ENCODE results near the gene CAMK2N1.

- TF ChIP-seq CTCF (IDR thresholded peaks at IDR 0.05; ENCODE audit: control extremely low read depth in 1 of 3, insufficient read depth in 1 of 3, low read depth in 1 of 3, low read length in 3 of 3) (peak; percentile 34 to 45 (median 36)), POLR2A (IDR thresholded peaks at IDR 0.05; ENCODE audit: control extremely low read depth in 1 of 2, low read depth in 2 of 2, low read length in 2 of 2) (no peak), EZH2 (IDR thresholded peaks at IDR 0.05; ENCODE audit: low read depth, low read length, severe bottlenecking) (no peak), SP2 (IDR thresholded peaks at IDR 0.05; ENCODE audit: low read length) (no peak), MAX (IDR thresholded peaks at IDR 0.05) (peak; percentile 64), EP300 (IDR thresholded peaks at IDR 0.05; ENCODE audit: borderline replicate concordance in 1 of 2, low read depth in 2 of 2, low read length in 2 of 2) (no peak), SIRT6 (IDR thresholded peaks at IDR 0.05; ENCODE audit: low read length) (no peak), SIN3A (conservative IDR thresholded peaks at IDR 0.05 in 1 of 2, IDR thresholded peaks at IDR 0.05 in 1 of 2; ENCODE audit: low read depth in 1 of 2, low read length in 2 of 2) (0 out of 4 replicates have a peak, but pooled peaks of 1 of the 2 experiments have one; percentile 4), CEBPB (IDR thresholded peaks at IDR 0.05; ENCODE audit: low read depth, low read length) (no peak), TEAD4 (IDR thresholded peaks at IDR 0.05; ENCODE audit: low read depth, low read length) (no peak), CREB1 (IDR thresholded peaks at IDR 0.05) (0 out of 2 replicates have a peak, but pooled peaks have one; percentile 48), SP1 (IDR thresholded peaks at IDR 0.05; ENCODE audit: low read depth, low read length) (no peak), JUND (IDR thresholded peaks at IDR 0.05; ENCODE audit: low read length) (no peak)
Observed at GRCh38 chr1:20483833-20484518, 2.0 kb downstream of the CAMK2N1 start.

Measured in H1 (cell line).